Thyroid gland (tissue), 4 donors: ENCODE data around the gene TCIRG1.

Experiments used
- POLR2A ChIP-seq, 2 donors: fragments of 450-650 bp; IDR thresholded peaks; one replicate each; pipeline ENCODE4 v1.6.1; 2017; ENCODE audit warnings: antibody characterized with exemption in 2 of 2, mild to moderate bottlenecking in 2 of 2, moderate library complexity in 1 of 2
- TF ChIP-seq, protein P1 (sequence below), 6 experiments: fragments of 200-600 bp in 3 of 6; fragments of 450-650 bp in 3 of 6; sonication (generic) in 3 of 6; IDR thresholded peaks; one replicate each; pipeline ENCODE4 v1.5.1; 2016 to 2019; ENCODE audit warnings: antibody characterized with exemption in 6 of 6, mild to moderate bottlenecking in 2 of 6, inconsistent platforms in 1 of 6, moderate library complexity in 1 of 6

GRCh38 chr11:68099474-68100405, 60.9 kb downstream of the TCIRG1 start:
- TF ChIP-seq, protein P1, sequence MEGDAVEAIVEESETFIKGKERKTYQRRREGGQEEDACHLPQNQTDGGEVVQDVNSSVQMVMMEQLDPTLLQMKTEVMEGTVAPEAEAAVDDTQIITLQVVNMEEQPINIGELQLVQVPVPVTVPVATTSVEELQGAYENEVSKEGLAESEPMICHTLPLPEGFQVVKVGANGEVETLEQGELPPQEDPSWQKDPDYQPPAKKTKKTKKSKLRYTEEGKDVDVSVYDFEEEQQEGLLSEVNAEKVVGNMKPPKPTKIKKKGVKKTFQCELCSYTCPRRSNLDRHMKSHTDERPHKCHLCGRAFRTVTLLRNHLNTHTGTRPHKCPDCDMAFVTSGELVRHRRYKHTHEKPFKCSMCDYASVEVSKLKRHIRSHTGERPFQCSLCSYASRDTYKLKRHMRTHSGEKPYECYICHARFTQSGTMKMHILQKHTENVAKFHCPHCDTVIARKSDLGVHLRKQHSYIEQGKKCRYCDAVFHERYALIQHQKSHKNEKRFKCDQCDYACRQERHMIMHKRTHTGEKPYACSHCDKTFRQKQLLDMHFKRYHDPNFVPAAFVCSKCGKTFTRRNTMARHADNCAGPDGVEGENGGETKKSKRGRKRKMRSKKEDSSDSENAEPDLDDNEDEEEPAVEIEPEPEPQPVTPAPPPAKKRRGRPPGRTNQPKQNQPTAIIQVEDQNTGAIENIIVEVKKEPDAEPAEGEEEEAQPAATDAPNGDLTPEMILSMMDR (IDR thresholded peaks at IDR 0.05), result no peak
- peak in 1 of 2 donors; percentile 12 for TF ChIP-seq POLR2A (IDR thresholded peaks at IDR 0.05)
